Measurements from ENCODE around the gene CHST8. TPM values are rescaled to one million over a fixed set of nuclear protein-coding genes. Genes with fewer than 3 reads are reported as not detected.

Gene CHST8
- total RNA-seq, 1 donor from 2014 or later, result 14.0 TPM

DNA sequence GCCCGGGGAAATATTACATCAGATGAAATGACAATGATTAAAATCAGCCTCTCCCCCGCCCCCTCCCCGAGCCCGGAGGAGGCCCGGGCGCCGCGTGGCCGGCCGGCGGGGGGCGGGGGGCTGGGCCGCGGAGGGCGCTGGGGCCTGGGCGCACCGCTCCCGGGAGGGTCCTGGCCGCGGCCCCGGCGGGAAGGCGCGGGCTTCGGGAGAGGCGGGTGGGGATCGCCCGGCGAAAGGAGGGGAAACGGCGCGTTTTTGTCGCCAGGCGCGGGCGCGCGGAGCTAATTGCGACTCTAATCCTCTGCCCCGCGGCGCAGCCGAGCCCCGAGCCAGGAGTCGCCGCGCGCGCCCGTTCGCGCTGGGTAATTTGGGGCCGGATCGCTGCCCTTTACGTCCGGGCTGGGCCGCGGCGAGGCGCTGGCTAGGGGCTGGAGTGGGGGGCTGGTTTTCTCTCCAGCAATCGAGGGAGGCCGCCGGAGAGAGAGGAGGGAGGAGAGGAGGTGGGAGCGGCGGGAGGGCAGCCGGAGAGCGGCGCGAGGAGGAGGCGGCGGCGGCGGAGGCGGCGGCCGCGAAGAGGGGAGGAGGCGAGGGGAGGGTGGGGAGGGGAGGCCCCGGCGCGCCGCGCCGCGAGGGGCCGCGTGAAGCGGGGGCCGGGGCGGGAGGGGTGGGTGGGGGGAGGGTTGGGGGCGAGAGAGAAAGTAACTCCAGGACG is 174.6 kb downstream of the CHST8 start, which contains the start of gene KCTD15:
Gene KCTD15 (plus strand): TSS at position 707 of the 712 bp plus-strand sequence. CDS start 3,585 bp downstream, outside the sequence.
- DNase-seq, result no peak

DNA sequence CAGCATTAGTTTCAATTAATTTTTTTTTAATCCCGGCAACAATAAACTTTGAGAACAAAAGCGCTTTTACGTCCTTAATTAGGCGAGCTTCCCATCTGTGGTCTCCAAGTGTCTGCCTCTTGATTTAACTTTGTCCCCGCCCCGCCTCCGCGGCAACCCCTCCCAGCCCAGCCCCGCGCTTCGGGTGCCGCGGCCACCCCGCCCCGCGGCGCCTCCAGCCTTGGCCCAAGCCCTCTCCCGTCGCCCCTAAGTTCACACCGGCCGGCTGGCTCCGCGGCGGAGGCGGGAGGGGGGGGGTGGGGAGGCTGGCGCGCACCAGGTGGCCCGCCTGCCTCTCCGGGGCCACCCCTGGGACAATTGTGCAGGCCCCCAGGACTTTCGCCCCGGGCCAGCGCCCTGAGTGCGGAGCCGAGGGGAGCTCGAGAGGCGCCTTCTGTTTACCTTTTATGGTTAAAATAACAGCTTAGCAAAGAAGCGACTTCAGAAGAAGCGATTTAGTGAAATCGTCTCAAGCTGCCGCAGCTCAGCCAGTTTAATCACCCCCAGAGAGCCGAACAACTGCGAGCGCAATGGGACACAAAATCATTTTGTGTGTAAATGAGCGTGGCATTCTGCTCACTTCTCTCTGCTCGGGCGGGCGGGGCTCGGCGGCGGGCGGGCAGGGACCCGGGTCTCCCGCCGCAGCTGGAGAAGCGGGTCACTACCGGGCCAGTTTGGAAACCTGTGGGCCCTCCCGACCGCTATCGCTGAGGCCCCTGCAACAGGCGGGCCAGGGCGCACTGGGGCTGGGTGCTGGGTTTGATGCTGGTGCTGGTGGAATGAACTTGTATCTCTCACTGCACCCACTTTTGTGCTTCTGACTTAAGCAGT is 176.3 kb downstream of the CHST8 start:
- DNase-seq, result no peak

GRCh38 chr19:33798681-33799111 is 176.9 kb downstream of the CHST8 start:
- no peak for DNase-seq

GRCh38 chr19:33799476-33799875 is 177.7 kb downstream of the CHST8 start:
- no peak for DNase-seq

GRCh38 chr19:33800012-33800680 is 178.4 kb downstream of the CHST8 start:
- DNase-seq, result no peak

DNA sequence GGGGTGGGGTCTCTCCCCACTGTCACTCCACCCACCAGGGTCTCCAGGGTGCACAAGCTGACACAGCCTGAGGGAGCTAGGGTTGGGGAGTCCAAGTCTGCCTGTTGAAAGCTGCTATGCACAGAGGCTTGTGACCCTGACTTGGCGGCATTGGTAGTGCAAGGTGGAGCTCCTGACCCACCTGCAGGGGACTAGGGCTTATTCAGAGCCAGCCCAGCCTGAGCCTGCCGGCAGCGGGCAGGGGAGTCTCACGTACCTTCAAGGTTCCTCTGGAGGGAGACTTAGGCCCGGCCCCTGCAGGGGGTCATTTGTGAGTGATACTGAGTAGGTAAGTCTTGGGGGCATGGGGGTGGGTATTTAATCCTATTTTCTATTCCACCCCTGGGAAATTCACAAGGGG is 179.7 kb downstream of the CHST8 start:
- DNase-seq, result no peak

GRCh38 chr19:33802001-33802400 is 180.2 kb downstream of the CHST8 start:
- DNase-seq, result no peak

DNA sequence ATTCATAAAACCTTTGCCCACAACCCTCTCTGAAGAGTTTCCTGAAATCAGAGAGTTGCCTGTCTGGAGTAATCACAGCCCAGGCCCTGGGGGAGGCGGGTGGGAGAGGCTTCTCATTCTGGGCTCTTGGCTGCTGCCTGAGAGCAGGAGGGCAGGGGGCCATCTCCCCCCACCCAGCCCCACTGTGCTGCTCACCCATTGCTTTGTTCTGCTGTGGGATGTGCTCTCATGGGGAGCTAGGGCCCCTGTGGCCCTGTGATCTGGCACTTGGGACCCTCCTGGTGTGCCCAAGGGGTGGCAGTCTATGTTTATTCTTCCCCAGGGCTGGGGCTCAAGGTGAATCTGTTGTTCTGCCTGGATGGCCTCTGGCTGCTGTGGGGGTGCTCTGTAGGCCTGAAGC is 181.0 kb downstream of the CHST8 start:
- no peak for DNase-seq

GRCh38 chr19:33803383-33803782 is 181.6 kb downstream of the CHST8 start:
- no peak for DNase-seq

DNA sequence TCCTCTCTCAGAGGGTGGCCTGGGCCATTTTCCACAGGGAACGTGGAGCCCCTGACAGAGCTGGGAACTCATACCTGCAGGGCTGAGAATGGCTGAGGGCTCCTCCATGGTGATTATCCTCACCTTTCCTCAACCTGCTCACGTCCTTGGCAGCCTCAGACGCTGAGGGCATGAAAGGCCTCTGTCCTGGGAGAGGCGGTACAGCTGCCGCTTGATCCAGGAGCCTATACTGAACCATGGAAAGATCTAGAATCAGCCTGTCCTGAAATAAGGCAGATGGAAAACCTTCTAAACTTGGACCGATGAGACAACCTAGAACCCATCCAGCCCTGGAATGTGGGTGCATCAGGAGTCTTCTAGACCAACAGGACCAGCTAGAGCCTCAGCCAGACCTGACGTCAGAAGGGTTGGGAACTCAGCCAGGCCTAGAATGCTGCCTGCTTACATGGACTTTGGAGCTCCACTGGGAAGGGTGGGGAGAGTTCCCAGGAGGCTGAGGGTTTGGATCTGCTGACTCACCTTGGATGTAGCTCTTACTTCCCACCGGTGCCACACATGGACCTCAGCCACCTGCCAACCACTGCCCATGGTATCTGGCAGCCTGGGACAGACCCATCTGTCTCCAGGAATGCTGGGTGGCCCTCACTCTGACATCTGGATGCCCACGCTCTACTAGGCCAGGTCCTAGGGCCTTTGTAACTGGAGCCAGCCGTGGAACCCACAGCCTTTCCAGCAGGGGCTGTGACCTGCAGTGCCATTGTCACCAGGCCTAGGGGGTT is 182.5 kb downstream of the CHST8 start:
- DNase-seq, result no peak

DNA sequence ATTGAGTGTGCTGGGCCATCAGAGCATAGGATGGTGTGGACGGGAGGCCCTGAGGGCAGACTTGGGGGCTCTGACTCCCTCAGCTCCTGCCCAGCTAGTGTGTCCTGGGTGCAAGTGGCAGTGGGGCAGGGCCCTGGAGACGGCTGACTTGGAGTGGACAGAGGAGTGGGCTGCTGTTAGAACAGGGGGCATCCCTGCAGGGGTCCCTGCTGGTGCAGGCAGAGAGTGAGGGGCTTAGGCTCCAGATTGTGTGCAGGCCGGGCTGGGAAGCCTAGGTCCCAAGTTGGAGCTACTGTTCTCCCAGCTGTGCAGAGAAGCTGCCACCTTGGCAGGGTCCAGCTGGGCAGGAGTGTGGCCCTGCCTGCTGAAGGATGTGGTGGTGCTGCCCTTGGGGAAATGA is 183.6 kb downstream of the CHST8 start:
- DNase-seq, result no peak

DNA sequence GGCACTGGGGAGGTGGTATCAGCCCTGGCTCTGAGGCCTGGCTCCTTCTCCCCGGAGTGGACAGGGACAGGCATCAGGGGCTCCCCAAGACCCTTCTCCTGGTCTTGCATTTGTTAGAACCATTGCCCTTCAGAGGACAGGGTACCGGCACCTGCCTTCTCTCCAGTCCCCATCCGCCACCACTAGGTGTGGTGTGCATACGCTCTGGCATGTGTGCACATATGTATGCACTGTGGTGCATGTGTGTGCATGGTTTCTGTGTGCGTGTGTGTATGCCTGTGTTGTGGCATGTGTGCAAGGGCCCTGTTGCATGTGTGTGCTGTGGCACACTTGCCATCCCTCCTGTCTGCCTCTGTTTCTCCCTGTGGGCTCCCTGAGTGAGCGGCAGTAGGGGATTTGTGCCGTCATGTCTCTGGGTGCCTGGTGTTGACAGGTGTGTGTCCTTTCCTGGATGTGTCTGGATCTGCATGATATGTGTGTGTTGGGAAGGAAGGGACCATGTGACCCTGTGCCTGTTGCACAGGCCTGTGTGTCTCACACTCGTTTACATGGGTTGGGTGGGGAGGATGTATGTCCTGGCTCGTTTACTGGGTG is 184.2 kb downstream of the CHST8 start:
- DNase-seq, result no peak

- no peak for DNase-seq
Observed at GRCh38 chr19:33806434-33806881, 184.7 kb downstream of the CHST8 start.

- DNase-seq, result no peak
Observed at GRCh38 chr19:33808399-33808798, 186.6 kb downstream of the CHST8 start.

DNA sequence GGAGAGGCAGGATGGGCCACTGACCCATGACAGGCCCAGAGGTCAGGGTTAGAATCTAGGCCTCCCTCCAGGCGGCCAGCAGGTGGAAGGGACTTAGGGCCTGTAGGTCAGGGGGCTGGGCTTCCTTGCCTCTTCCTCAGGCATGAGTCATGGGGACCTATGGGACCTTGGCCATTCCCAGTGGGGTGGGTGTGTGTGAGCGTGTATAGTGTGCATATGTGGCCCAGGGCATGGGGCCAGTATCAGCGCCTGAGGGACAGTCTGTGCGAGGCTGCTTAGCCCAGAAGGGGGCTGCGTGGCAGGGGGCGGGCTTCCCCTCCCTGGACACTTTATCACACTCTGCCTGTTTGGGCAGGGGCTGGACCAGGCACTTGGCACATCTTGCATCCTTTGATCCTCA is 188.2 kb downstream of the CHST8 start:
- no peak for DNase-seq

DNA sequence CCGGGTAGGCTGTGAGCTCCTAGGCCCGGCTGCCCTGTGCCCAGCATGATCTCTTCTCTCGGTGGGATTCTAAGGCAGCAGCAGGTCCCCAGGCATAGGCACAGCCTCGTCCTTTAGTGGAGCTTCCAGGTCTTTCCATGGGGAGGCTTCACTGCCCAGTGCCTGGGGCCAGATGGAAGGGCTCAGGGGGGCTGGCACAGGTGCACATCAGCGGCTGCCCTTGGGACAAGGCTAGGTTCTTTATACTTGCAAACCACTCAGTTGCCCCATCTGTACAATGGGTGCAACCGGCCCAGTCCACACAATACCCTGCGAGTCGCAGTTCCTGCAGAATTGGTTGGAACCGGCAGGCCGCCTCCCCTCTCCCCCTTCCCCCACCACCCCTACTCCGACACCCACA is 189.1 kb downstream of the CHST8 start:
- DNase-seq, result no peak

DNA sequence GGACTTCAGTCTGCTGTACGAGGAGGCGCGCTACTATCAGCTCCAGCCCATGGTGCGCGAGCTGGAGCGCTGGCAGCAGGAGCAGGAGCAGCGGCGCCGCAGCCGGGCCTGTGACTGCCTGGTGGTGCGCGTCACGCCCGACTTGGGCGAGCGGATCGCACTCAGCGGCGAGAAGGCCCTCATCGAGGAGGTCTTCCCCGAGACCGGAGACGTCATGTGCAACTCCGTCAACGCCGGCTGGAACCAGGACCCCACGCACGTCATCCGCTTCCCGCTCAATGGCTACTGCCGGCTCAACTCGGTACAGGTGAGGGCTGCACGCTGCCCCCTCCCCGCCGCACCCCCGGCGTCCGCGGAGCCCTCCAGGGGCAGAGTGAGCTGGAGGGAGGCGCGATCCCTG is 189.5 kb downstream of the CHST8 start:
- no peak for DNase-seq

DNA sequence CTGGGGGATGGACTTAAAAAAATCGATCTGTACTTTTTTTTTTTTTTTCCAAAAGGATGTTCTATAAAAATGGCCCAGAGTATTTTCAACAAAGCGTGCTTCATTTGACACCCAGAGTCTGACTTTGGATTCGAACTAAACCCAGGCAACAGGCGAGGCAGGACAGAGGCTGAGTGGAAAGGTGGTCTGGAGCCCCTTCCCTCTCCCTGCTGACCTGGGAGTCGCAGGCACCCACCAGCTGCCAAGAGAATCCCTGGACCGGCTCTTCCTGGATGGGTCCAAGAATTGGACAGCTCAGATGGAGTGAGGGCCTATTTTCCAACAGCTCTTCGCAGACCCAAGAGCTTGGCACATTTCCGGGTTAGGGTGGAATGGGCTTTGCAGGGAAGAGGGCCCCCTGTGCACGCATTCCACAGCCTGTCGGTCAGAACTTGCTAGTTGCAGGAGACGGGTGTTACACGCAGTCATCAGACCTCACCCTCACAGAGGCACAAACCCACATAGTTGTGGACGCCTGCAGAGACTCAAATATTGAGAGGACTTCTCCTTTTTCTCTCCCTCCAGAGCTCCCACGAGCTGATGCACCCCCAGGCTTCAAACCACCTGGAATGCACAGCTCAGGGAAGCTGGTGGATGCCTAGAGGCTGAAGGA is 190.1 kb downstream of the CHST8 start:
- DNase-seq, result no peak

DNA sequence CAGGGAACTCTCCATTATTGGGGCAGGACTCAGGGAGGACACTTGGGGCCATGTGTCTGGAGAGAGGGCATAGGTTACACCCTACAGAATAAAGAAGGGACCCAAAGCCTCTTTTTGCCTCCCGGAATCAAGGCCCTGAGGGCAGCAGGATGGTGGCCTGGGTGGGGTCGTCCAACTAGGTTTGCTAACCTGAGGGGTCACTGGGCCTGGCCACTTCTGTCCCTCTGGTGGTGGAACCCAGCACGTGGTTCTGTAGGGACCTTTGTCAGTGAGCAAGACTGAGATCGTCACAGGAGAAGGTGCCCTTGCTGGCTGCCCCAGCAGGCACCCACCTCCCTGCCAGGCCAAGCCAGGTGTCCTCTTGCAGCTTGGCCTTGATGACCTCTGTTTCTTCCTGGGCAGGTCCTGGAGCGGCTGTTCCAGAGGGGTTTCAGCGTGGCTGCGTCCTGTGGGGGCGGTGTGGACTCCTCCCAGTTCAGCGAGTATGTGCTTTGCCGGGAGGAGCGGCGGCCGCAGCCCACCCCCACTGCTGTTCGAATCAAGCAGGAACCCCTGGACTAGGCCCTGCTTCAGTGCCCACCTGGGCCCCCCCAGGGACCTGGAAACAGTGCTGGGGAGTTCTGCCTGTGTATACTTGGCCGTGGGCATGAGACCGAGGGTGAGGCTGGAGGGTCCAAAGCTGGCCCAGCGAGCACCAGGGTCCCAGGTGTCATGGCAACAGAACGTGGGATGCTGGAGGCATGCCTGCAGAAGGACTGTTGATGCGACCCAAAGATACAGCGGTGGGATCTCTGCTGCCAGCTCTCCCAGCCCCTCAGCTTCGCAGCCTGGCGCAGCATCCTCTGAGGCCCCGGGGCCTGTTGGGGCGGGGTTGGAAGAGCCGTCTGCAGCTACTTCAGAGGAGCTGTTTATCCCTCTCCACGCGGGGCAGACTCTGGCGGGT is 190.9 kb downstream of the CHST8 start:
- no peak for DNase-seq
